Medulla oblongata (tissue), 1 donor: Measurements from ENCODE around the gene LHX3.

ENCODE experiments used
- DNase-seq: peaks from one replicate; pipeline ENCODE4 v3.0.0-alpha.2; 2015; ENCODE audit errors: extremely low spot score

LHX3 gene

DNA sequence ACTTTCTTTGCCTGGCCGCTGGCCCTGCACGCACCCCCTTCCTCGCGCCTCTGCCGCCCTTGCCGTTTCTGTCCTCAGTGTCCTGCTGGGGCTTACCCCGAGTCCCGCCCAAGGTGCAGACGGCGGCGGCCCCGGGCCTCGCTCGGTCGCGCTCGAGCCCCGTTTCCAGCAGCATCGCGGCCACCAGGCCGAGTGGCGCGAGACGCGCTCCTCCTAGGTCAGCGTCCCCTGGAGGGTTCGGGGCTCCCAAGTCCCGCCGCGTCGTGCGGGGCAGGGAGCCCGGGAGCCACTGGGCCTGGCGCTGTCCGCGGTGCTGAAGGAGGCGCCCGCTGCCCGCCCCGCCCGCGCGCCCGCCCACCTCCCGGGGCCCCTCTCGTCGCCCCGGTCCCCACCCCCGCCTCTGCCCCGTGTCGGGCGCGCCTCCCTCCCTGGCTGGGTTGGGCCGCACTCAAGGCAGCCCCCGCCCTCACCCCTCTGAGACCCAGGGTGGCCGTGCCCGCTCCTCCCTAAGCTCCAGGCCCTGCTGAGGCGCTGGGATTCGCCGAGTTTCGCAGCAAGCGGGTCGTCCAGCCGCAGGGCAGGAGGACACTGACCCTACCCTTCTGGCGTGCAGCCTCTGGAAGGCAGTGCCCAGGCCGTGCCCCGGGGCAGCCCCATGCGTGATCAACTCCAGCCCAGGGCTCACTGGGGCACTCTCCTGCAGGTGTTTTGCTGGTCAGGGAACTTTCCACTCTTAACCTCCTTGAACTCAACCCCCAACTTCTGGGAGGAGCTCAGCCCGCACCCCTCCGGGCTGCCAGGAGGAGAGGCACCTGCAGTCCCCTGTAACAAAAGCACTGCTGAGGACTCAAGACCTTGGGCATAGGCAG lies at the start of gene LHX3:
TSS of gene LHX3 (minus strand) at position 291 of the 869 bp plus-strand sequence. CDS start at position 175, 116 bp downstream.
- DNase-seq: peak; percentile 5

DNA sequence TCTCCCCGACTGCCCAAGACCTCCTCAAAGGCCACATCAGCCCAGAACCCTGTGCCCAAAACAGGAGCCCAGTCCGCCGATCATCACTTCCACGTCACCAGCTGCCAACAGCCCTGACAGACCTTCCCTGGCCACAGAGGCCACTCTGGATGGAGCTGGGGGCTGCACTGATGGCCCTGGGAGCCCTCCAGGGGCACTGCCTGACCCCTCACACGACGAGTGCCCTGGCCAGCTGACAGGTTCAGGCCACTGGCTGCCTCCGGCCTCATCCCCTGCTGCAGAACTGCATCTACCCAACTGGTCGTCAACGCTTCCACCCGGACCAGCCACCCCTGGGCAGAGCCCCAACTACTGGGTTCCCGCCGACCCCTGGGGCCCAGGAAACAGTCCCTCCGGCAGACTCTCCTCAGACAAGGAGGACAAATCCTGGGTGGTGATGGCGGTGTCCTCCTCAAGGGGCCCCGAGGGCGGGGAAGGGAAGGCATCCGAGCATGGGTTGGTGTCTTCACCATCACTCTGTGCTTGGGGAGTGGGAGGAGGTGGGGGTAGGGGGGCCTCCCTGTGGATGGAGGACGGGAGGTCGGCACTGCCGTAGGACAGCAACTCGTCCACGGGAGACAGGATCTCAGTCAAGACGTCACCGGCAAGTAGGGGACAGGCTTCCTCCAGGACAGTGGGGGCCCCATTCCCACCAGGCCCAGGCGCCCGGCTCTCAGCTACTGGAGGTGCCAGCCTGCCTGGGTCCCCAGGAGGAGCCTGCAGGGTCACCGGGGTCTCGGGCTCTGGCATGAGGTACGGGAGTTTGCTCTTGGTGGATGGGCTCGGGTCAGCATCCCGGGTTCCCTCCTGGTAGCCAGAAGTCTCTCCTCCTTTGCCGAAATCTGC lies 48.6 kb upstream of the LHX3 start:
- DNase-seq: no peak

- DNase-seq: no peak
Measured at GRCh38 chr9:136252846-136253245, 47.9 kb upstream of the LHX3 start.

- no peak for DNase-seq
Measured at GRCh38 chr9:136252281-136252680, 47.4 kb upstream of the LHX3 start.

GRCh38 chr9:136251264-136252115 lies 46.6 kb upstream of the LHX3 start:
- DNase-seq: no peak

- no peak for DNase-seq
Measured at GRCh38 chr9:136250676-136251075, 45.7 kb upstream of the LHX3 start.

DNA sequence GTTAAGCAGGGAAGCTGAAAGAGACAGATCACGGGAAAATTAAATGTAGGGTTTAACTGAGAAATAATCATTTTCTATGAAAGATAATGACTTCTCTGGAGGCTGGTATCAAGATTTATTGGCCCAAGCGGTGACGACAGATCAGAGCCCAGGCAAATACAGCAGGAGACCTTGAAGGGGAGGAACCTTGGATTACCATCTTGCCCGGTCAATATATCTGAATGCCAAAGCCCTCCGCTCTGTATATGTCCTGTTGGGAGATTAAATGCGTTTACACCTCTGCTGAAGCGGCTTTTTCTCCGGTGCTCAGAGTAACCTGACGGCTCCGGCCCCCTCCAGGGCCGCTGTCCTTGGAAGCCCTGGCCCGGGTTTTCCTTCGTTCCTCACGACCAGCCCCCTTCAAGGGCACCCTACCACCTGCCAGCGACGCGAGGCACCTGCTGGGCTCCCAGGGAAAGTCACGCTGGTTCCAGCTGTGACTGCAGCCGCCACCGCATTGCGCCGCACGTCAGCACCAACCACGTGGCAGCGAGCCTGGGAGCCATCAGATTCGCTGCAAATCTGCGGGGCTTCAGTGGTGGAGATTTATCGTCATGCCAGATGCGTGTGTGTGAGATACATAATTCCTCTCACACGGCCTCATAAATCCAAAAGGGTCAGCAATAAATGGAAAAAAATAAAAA lies 45.1 kb upstream of the LHX3 start:
- no peak for DNase-seq

DNA sequence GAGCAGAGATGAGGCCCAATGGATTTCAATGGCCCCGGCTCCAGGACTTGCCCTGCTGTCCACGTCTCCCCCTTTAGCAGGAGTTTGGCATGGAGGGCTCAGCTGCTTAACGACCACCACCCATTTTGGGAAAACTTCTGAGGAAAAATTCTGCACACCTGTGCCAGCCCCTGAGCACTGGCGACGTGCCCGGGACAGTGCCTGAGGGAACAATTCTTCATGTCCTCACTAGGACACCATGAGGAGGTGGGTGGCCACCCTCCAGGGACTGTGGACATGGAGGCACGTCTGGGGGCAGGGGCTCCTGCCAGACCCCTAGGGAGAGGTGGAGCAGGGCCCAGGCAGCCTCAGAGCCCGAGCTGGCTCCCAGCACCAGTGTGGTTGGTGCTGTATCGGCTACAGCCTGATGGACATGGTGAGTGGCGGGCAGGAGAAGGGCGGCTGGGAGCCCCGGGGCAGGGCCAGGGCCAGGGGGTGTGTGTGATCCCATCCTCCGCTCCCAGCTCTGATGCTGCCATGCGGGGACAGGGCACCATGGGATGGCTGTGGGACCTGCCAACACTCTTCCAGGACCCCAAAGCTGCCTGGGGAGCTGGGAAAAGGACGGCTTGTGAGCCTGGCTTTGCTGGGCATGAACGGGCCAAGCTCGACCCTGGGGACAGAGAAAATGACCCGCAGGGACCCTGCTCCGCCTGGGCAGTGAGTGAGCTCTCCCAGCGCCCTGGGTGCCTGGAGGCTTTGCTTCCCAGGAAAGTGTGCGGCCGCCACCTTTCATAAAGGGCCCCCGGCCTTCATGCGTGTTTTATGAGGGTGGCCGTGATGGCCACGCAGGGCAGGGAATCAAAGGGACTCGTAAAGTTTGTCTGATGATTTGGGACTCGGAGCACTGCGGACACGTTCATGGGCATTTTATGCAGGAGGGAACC lies 44.3 kb upstream of the LHX3 start:
- DNase-seq: no peak

GRCh38 chr9:136247947-136248637 lies 43.2 kb upstream of the LHX3 start:
- no peak for DNase-seq

- DNase-seq: no peak
Measured at GRCh38 chr9:136247551-136247916, 42.6 kb upstream of the LHX3 start.

DNA sequence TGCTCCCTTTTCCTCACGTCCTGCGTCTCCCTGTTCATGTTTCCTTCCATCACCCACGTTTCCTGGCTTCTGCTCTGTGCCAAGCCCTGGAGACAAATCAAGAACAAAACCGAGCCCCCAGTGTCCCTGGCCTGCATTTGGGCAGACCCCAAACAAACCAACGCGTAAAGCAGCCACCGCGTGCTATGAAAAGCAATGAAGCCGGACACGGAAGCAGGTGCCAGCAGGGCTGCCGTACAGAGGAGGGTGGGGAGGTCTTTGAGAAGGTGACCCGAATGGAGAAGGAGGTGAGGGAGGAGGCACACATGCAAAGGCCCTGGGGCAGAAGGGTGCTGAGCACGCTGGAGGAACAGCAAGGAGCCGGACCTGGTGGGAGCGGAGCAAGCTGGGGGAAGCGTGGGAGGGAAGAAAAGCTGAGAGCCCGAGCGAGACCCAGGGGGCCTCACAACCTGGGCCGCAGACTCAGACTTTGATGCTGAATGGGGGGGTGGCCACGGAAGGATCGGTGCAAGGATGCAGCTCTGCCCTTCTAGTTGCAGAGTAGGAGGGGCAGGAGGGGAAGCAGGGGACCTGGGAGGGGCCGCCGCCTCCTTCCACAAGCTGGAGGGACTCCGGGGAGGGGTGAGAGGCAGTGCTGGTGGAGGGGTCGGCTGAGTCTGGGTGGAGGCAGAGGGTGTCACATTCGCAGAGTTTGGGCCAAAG lies 42.1 kb upstream of the LHX3 start:
- no peak for DNase-seq

DNA sequence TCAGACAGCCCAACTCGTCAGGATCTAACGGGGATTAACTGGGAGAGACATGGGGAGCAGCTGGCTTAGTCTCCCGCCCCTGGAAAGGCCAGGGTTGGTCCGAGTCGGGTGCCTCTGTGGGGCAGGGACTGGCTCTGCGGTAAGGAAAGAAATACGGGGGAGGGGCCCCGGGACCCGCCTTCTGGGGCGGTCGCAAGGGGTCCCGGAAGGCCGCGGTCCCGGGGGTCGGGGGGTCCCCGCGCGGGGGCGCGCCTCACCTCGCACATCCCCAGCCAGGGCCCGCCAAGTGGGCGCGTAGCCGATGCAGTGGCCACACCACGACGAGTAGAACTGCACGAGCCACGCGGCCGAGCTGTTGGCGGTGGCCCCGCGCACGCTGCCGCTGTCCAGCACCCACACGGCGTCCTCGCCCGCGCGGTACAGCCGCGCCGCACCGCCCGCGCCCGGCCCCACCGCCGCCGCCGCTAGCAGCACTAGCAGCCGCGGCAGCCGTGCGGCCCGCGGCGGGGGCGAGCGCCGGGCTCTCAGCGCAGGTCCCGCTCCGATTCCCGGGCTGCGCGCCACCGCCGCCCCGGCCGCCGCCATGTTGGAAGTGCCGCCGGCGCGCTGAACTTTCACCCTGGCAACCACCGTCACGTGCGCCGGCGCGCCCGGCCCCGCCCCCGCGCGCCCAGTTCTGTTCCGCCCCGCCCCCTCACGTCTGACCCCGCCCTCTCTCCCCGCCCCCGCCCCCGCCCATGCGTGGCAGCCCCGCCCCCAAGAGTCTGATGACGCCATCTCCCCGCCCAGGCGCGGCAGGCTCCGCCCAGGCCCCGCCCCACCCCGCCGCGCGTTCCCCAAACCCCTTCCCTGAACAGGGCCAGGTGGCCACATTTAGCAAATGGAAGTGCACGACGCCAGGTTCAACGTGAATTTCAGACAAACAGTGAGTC lies 40.6 kb upstream of the LHX3 start, which contains the start of gene QSOX2:
TSS of gene QSOX2 (minus strand) at position 594 of the 932 bp plus-strand sequence. CDS start at position 585, 9 bp downstream.
- DNase-seq: peak; percentile 79

DNA sequence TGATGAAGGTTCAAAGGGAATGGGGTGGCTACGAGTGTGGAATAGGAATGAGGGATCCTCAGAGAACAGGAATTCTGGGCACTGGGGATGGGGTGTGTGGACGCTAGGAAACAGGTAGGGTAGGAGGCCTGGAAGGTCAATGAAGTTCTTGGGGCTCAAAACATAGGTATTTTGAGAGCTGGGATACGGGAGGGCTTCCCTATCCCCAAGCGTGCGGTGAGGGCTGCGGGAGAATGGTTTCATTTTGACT lies 40.0 kb upstream of the LHX3 start:
- DNase-seq: no peak

DNA sequence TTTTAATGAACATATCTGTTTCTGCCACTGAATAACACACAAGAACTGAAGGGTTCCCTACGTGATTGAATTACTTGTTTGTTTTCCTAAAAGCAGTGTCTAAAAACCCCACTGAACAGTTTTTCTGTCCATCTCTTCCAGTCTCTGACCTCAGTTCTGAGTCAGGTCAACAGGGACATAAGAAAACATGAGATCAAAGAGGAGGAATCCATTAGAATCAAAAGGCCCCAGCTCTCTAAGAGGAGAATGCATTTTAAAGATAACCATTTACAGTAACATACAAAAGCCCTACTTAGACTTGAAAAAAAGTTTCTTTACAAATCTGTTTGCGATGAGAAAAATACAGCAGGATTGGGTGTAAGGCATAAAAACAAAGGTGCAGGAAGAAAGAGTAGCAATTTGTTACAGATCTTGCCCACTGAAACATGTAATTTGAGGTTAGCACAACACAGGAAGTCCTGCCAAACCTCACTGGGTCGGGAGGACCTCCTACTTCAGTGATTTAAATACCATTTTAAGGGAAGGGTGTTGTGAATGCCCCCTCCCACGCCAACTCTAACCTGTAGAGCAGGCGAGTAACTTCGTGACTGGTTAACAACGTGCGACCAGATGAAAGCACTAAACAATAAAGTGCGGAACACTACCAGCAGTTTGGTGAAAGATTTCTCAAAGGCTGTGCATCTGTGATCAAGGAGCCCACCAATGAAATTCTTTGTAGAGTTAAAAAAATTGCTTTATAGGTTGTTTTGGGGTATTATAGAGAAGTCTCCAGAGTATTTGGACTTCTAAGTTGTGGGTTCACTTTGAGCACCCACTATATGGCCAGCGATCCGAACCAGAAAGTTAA lies 39.4 kb upstream of the LHX3 start:
- no peak for DNase-seq

- no peak for DNase-seq
Measured at GRCh38 chr9:136243631-136244030, 38.7 kb upstream of the LHX3 start.

- no peak for DNase-seq
Measured at GRCh38 chr9:136242918-136243525, 38.1 kb upstream of the LHX3 start.

- DNase-seq: no peak
Measured at GRCh38 chr9:136242248-136242647, 37.3 kb upstream of the LHX3 start.
